ENCODE measurements around the gene YBEY.

Gene YBEY

GRCh38 chr21:46264046-46264689 lies 22.0 kb upstream of the YBEY start:
- TF ChIP-seq ZC3H10 (CRISPR knock-in tag; IDR thresholded peaks at IDR 0.05) (no peak), ZFP30 (CRISPR knock-in tag; IDR thresholded peaks at IDR 0.05) (no peak), GLIS3 (CRISPR knock-in tag; IDR thresholded peaks at IDR 0.05) (no peak), POU6F1 (CRISPR knock-in tag; IDR thresholded peaks at IDR 0.05; ENCODE audit: borderline replicate concordance, low read depth) (no peak), TOX (CRISPR knock-in tag; IDR thresholded peaks at IDR 0.05; ENCODE audit: borderline replicate concordance) (no peak), PPARA (CRISPR knock-in tag; IDR thresholded peaks at IDR 0.05; ENCODE audit: borderline replicate concordance) (no peak), CSRNP3 (CRISPR knock-in tag; IDR thresholded peaks at IDR 0.05) (no peak), TCF4 (CRISPR knock-in tag; IDR thresholded peaks at IDR 0.05; ENCODE audit: borderline replicate concordance) (no peak), SNAI2 (CRISPR knock-in tag; IDR thresholded peaks at IDR 0.05) (no peak), RARB (CRISPR knock-in tag; IDR thresholded peaks at IDR 0.05) (no peak), CREB5 (CRISPR knock-in tag; IDR thresholded peaks at IDR 0.05; ENCODE audit: low read depth) (no peak)
- ATAC-seq, result no peak

- ATAC-seq, result no peak; the same call in 1 of the 3 replicates
- no peak for TF ChIP-seq ZNF70 (CRISPR knock-in tag; IDR thresholded peaks at IDR 0.05)
Observed at GRCh38 chr21:46264690-46265144, 21.4 kb upstream of the YBEY start.

DNA sequence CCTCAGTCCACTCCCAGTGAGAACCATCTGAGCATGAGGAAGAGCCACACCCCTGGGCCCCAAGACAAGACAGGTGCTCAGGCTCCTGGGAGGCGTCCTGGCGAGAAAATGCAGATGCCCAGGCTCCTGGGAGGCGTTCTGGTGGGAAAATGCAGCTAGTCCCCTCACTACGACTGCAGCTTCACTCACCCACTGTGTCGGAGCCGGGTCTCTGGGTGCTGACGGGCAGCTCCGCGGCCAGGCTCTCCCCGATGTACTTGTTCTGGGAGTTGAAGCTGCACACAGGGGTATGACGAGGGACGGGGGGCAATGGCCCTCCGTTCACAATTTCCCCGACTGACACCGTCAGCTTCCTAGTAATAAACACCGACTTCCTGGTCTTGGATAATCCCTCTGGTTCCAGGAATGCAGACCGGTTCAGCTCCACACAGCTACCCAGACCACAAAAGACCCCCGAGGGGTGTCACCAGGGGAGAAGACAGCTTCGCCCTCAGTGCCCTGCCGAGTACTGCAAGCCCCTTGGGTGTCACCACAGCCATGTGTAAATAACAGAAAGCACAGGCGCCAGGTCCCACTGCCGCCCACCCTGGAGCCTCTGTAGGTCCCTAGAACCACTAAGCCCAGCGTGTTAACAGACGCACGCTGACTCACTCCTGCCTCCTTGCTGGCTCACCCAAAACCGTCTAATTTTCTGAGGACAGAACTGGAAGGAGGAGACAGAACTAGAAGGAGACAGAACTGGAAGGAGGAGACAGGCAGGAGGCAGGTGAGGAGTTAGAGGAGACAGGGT lies 20.2 kb upstream of the YBEY start:
- TF ChIP-seq SNAI2 (CRISPR knock-in tag; IDR thresholded peaks at IDR 0.05), result no peak
- TF ChIP-seq ZFP3 (CRISPR knock-in tag; IDR thresholded peaks at IDR 0.05), result no peak
- no peak for TF ChIP-seq TOX (CRISPR knock-in tag; IDR thresholded peaks at IDR 0.05; ENCODE audit: borderline replicate concordance)
- no peak for TF ChIP-seq ZNF565 (CRISPR knock-in tag; conservative IDR thresholded peaks at IDR 0.05; ENCODE audit: low read depth)
- TF ChIP-seq, protein P1, sequence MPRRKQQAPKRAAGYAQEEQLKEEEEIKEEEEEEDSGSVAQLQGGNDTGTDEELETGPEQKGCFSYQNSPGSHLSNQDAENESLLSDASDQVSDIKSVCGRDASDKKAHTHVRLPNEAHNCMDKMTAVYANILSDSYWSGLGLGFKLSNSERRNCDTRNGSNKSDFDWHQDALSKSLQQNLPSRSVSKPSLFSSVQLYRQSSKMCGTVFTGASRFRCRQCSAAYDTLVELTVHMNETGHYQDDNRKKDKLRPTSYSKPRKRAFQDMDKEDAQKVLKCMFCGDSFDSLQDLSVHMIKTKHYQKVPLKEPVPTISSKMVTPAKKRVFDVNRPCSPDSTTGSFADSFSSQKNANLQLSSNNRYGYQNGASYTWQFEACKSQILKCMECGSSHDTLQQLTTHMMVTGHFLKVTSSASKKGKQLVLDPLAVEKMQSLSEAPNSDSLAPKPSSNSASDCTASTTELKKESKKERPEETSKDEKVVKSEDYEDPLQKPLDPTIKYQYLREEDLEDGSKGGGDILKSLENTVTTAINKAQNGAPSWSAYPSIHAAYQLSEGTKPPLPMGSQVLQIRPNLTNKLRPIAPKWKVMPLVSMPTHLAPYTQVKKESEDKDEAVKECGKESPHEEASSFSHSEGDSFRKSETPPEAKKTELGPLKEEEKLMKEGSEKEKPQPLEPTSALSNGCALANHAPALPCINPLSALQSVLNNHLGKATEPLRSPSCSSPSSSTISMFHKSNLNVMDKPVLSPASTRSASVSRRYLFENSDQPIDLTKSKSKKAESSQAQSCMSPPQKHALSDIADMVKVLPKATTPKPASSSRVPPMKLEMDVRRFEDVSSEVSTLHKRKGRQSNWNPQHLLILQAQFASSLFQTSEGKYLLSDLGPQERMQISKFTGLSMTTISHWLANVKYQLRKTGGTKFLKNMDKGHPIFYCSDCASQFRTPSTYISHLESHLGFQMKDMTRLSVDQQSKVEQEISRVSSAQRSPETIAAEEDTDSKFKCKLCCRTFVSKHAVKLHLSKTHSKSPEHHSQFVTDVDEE (CRISPR knock-in tag; IDR thresholded peaks at IDR 0.05), result no peak
- ATAC-seq, result no peak

GRCh38 chr21:46266946-46267345 lies 19.2 kb upstream of the YBEY start:
- TF ChIP-seq PPARA (CRISPR knock-in tag; IDR thresholded peaks at IDR 0.05; ENCODE audit: borderline replicate concordance) (no peak), ZC3H10 (CRISPR knock-in tag; IDR thresholded peaks at IDR 0.05) (no peak), BACH2 (CRISPR knock-in tag; IDR thresholded peaks at IDR 0.05; ENCODE audit: borderline replicate concordance) (no peak), CSDC2 (CRISPR knock-in tag; IDR thresholded peaks at IDR 0.05) (no peak), TCF4 (CRISPR knock-in tag; IDR thresholded peaks at IDR 0.05; ENCODE audit: borderline replicate concordance) (no peak), GLIS3 (CRISPR knock-in tag; IDR thresholded peaks at IDR 0.05) (no peak)
- TF ChIP-seq, protein P1 (CRISPR knock-in tag; IDR thresholded peaks at IDR 0.05), result no peak
- no peak for ATAC-seq

Data from SK-N-SH treated with all-trans-retinoic acid at 6 μM for 48 hours (cell line).